K562 (cell line): Measurements from ENCODE around the gene PXMP2. TPM values are rescaled to one million over a fixed set of nuclear protein-coding genes. Genes with fewer than 3 reads are reported as not detected.

Source experiments
- ATAC-seq: fragments of 200-7000 bp; cut with Tn5 transposase; 3 replicates; pipeline ENCODE4 v1.9.1; 2020; ENCODE audit warnings: moderate library complexity
- BruUV-seq: library from RNA; stranded (reverse); fragments of 400-500 nt; replicated peaks from 2 replicates; lab custom pipeline; 2021; lab: Mats Ljungman, UMichigan
- CTCF ChIA-PET: fragments of 300-600 bp; formaldehyde crosslinking; extraction: SDS; loops from one replicate; lab custom pipeline; 2021; ENCODE audit warnings: low intra/inter-chr PET ratio; lab: Yijun Ruan, JAX
- POLR2A ChIA-PET: fragments of 300-600, 350-650 bp; sonication (Branson Sonifier 250); formaldehyde crosslinking; extraction: SDS; loops from one replicate; lab custom pipeline; 2021; ENCODE audit warnings: antibody characterized with exemption, inconsistent platforms; lab: Yijun Ruan, JAX
- DNase-seq, 4 experiments: peaks; one replicate each; pipeline versions ENCODE4 v3.0.0 to v3.0.0-alpha.2; 2011 to 2018; ENCODE audit warnings: low spot score in 3 of 4, mixed read lengths in 3 of 4; ENCODE audit errors: extremely low read depth in 1 of 4
- FAIRE-seq: peaks from 2 replicates; lab custom pipeline; 2011; peaks lifted over from hg19 to GRCh38; lab: Jason Lieb, UNC
- H2AFZ ChIP-seq: 2 replicates; pipeline ENCODE4 v1.6.0; 2011; ENCODE audit warnings: low read depth, low read length, control low read depth, inconsistent platforms
- H3K27ac ChIP-seq: fragments of 200-600 bp; 3 replicates; pipeline ENCODE4 v1.8.0; 2011; ENCODE audit warnings: low read depth, mild to moderate bottlenecking, control low read depth, inconsistent platforms, low read length, moderate library complexity, mixed read lengths; ENCODE audit errors: extremely low read depth
- H3K27me3 ChIP-seq, 2 experiments: fragments of 300-600 bp in 1 of 2; 2 replicates in 1 of 2; 3 replicates in 1 of 2; pipeline versions ENCODE4 v1.6.0 to v1.8.0; 2011; ENCODE audit warnings: inconsistent platforms in 2 of 2, low read length in 2 of 2, mild to moderate bottlenecking in 1 of 2, mixed read lengths in 1 of 2, moderate library complexity in 1 of 2; ENCODE audit not compliant: control insufficient read depth in 2 of 2, insufficient read depth in 2 of 2
- H3K36me3 ChIP-seq: fragments of 300-600 bp; 3 replicates; pipeline ENCODE4 v1.8.0; 2011; ENCODE audit warnings: mild to moderate bottlenecking, low read length, inconsistent platforms; ENCODE audit not compliant: control insufficient read depth, insufficient read depth
- H3K4me1 ChIP-seq, 2 experiments: fragments of 200-600 bp in 1 of 2; replicated peaks in 1 of 2; 2 replicates in 1 of 2; 3 replicates in 1 of 2; pipeline versions ENCODE4 v1.5.1 to v1.8.0; 2011; ENCODE audit warnings: inconsistent platforms in 2 of 2, low read length in 2 of 2, mild to moderate bottlenecking in 1 of 2, mixed read lengths in 1 of 2, moderate library complexity in 1 of 2; ENCODE audit not compliant: control insufficient read depth in 2 of 2, insufficient read depth in 2 of 2
- H3K4me2 ChIP-seq: 2 replicates; pipeline ENCODE4 v1.6.1; 2011; ENCODE audit warnings: low read length, control low read depth, inconsistent platforms, mixed read lengths; ENCODE audit not compliant: insufficient read depth
- H3K4me3 ChIP-seq: fragments of 200-600 bp; sonication (generic), shearing (Covaris generic); 2 replicates; pipeline ENCODE4 v1.5.1; 2016; ENCODE audit warnings: control low read depth, inconsistent platforms
- H3K79me2 ChIP-seq: fragments of 200-600 bp; 3 replicates; pipeline ENCODE4 v1.8.0; 2011; ENCODE audit warnings: low read length, inconsistent platforms; ENCODE audit not compliant: control insufficient read depth, insufficient read depth
- H3K9ac ChIP-seq, 2 experiments: 2 replicates each; pipeline versions ENCODE4 v1.6.0 to v1.6.1; 2011; ENCODE audit warnings: low read depth in 2 of 2, low read length in 2 of 2, control low read depth in 1 of 2, inconsistent platforms in 1 of 2, mild to moderate bottlenecking in 1 of 2, mixed read lengths in 1 of 2; ENCODE audit not compliant: insufficient read depth in 1 of 2
- H3K9me1 ChIP-seq: one replicate; pipeline ENCODE4 v1.6.0; 2011; ENCODE audit warnings: inconsistent platforms, mild to moderate bottlenecking, low read length, moderate library complexity; ENCODE audit not compliant: control insufficient read depth, insufficient read depth
- H3K9me3 ChIP-seq: replicated peaks from 2 replicates; pipeline ENCODE4 v1.5.1; 2011; ENCODE audit warnings: low read depth, low read length, inconsistent platforms; ENCODE audit not compliant: control insufficient read depth, insufficient read depth
- H4K20me1 ChIP-seq: replicated peaks from 2 replicates; pipeline ENCODE4 v1.6.1; 2011; ENCODE audit warnings: low read length, inconsistent platforms, mixed read lengths; ENCODE audit not compliant: control insufficient read depth, insufficient read depth
- ATF1 ChIP-seq, 2 experiments: fragments of 450-650 bp in 1 of 2; IDR thresholded peaks; 2 replicates each; pipeline ENCODE4 v1.6.1; 2016; ENCODE audit warnings: missing compliant biosample characterization in 1 of 2, missing genetic modification characterization in 1 of 2
- SIX5 ChIP-seq, 2 experiments: IDR thresholded peaks; 2 replicates each; pipeline ENCODE4 v1.6.1; 2011; ENCODE audit warnings: low read length in 2 of 2, borderline replicate concordance in 1 of 2, low read depth in 1 of 2, mild to moderate bottlenecking in 1 of 2, moderate library complexity in 1 of 2; ENCODE audit not compliant: insufficient read depth in 1 of 2
- WGBS: fragments of 100-300 bp; shearing (Covaris generic); methylation state at CpG from one replicate; pipeline ENCODE4 v1.1.6; 2016; ENCODE audit warnings: low coverage, mixed read lengths; ENCODE audit not compliant: insufficient coverage; ENCODE audit errors: missing lambda C conversion rate; 5-methylcytosine and 5-hydroxymethylcytosine counted together
- in situ Hi-C: fragments of 300-500 bp; cut with MboI; formaldehyde crosslinking; loops from 4 replicates; pipeline ENCODE4 v1.15.0; 2018; ENCODE audit warnings: inconsistent platforms, mixed read lengths
- intact Hi-C: fragments of 100-400 bp; cut with micrococcal nuclease; formaldehyde crosslinking; loops from 2 replicates; pipeline ENCODE4 v1.14.2; 2022
- polyA plus RNA-seq, 8 experiments: library from polyadenylated mRNA; depleted of rRNA in 4 of 8; stranded (reverse) in 5 of 8; unstranded in 3 of 8; fragments of >200 nt; fragmentation: Nextera tagmentation in 2 of 8; fragmentation: Illumina TruSeq in 1 of 8; extraction: Ambion mirVana in 2 of 8; extraction: Trizol in 1 of 8; gene quantifications; 2 replicates each; pipeline versions ENCODE4 v1.2.1 to v1.2.3, GENCODE V29; 2011 to 2014; ENCODE audit warnings: inconsistent platforms in 1 of 8, missing spikeins in 1 of 8
- total RNA-seq, 7 experiments: library from RNA; depleted of rRNA in 6 of 7; stranded (reverse); fragments of >200 nt in 6 of 7; fragmentation: Illumina TruSeq in 2 of 7; extraction: Trizol in 2 of 7; gene quantifications; 2 replicates each; pipeline versions ENCODE4 v1.2.1 to v1.2.3, GENCODE V29; 2011 to 2021; ENCODE audit warnings: low replicate concordance in 1 of 7

PXMP2 gene
- total and polyA plus RNA-seq, 9 of the 15 experiments (the other 6 are each of a cell fraction or from before 2014, with no cell fraction given): 3.0 to 66.1 (median 44.7) TPM

- H3K4me2 ChIP-seq: no peak overlapping the region
- no peak for ATAC-seq
- no peak overlapping the region for H3K4me3 ChIP-seq
- H3K27me3 ChIP-seq: no peaks in the 10 kb centered on the region
- H3K27ac ChIP-seq: no peak overlapping the region
- intact Hi-C loops: no loop called here
- no peaks in the 10 kb centered on the region; the same call in 1 of the 2 replicates for H4K20me1 ChIP-seq
- no peak for TF ChIP-seq SIX5 (IDR thresholded peaks at IDR 0.05; ENCODE audit: borderline replicate concordance in 1 of 2, insufficient read depth in 1 of 2, low read depth in 1 of 2, low read length in 2 of 2)
- ChIA-PET CTCF (no interaction called here), POLR2A (no interaction called here)
- no TSS peak for BruUV-seq
- peaks cover 99% of the 10 kb centered on the region for H3K36me3 ChIP-seq
- H2AFZ ChIP-seq: no peak overlapping the region
- no peaks in the 10 kb centered on the region for H3K9me3 ChIP-seq
- H3K79me2 ChIP-seq: no peaks in the 10 kb centered on the region
- in situ Hi-C loops: no loop called here
- H3K9me1 ChIP-seq: no peaks in the 10 kb centered on the region
- DNase-seq: no peak
- no peak for FAIRE-seq
- no peaks in the 10 kb centered on the region for H3K4me1 ChIP-seq
- H3K9ac ChIP-seq: no peak overlapping the region
- 95% methylated on average over 5 of the region's 7 CpGs for WGBS
These were observed 33.7 kb upstream of the PXMP2 start for GRCh38 chr12:132653567-132654290.

- ATAC-seq (no peak), FAIRE-seq (no peak), DNase-seq (no peak)
- H3K9ac ChIP-seq: no peak overlapping the region
- no peaks in the 10 kb centered on the region for H3K79me2 ChIP-seq
- no peaks in the 10 kb centered on the region for H3K9me3 ChIP-seq
- no peaks in the 10 kb centered on the region for H3K4me1 ChIP-seq
- H3K4me3 ChIP-seq: no peak overlapping the region
- ChIA-PET POLR2A (interaction anchor here (1.0 to 1.3 kb wide), 2 partner anchors 12 to 25 kb away, joined by 3 to 4 read pairs; no protein-coding TSS in a partner anchor), CTCF (no interaction called here)
- no peak overlapping the region for H2AFZ ChIP-seq
- H3K27me3 ChIP-seq: no peaks in the 10 kb centered on the region
- no peaks in the 10 kb centered on the region for H3K9me1 ChIP-seq
- TF ChIP-seq ATF1 (CRISPR knock-in tag; IDR thresholded peaks at IDR 0.05): no peak
- no peak for TF ChIP-seq ATF1 (tag; IDR thresholded peaks at IDR 0.05)
- no peak overlapping the region for H3K4me2 ChIP-seq
- H3K27ac ChIP-seq: no peak overlapping the region
- intact Hi-C loops: no loop called here
- 97% methylated on average over 11 of the region's 12 CpGs for WGBS
- peaks cover 99% of the 10 kb centered on the region for H3K36me3 ChIP-seq
- in situ Hi-C loops: no loop called here
- no TSS peak for BruUV-seq
- no peaks in the 10 kb centered on the region; the same call in 1 of the 2 replicates for H4K20me1 ChIP-seq
These were observed 30.2 kb upstream of the PXMP2 start for GRCh38 chr12:132657004-132657727.
